HCT116 (cell line): Measurements from ENCODE around the gene WNT7B. TPM values are rescaled to one million over a fixed set of nuclear protein-coding genes. Genes with fewer than 3 reads are reported as not detected.

Source experiments
- ATAC-seq: fragments of 200-7000 bp; cut with Tn5 transposase; 2 replicates; pipeline ENCODE4 v1.9.1; 2020; ENCODE audit warnings: mild to moderate bottlenecking, moderate library complexity
- BruUV-seq: library from RNA; stranded (reverse); fragments of 400-500 nt; replicated peaks from 2 replicates; lab custom pipeline; 2021; lab: Mats Ljungman, UMichigan
- CTCF ChIA-PET: fragments of 300-600 bp; sonication (Branson Sonifier 250); formaldehyde crosslinking; loops from one replicate; lab custom pipeline; 2021; ENCODE audit warnings: antibody characterized with exemption; lab: Charles Lee
- POLR2A ChIA-PET: fragments of 300-600, 350-600 bp; sonication (Branson Sonifier 250); formaldehyde crosslinking; loops from one replicate; lab custom pipeline; 2021; ENCODE audit warnings: antibody characterized with exemption; lab: Charles Lee
- RAD21 ChIA-PET, 2 experiments: fragments of 300-600 bp; sonication (Branson Sonifier 250); formaldehyde crosslinking; loops; one replicate each; lab custom pipeline; 2023; ENCODE audit warnings: low total read pairs in 2 of 2; ENCODE audit not compliant: uncharacterized antibody in 2 of 2, unreplicated experiment in 2 of 2, low non-redundant PET in 1 of 2; lab: Charles Lee
- DNase-seq: peaks from one replicate; pipeline ENCODE4 v3.0.0-alpha.2; 2010; ENCODE audit warnings: low read depth, low spot score
- H2AFZ ChIP-seq: fragments of 200-600 bp; shearing (Covaris generic), sonication (generic); 2 replicates; pipeline ENCODE4 v1.6.1; 2017; ENCODE audit warnings: low read depth, mixed run types, mixed read lengths, antibody characterized with exemption, low read length; ENCODE audit not compliant: poor library complexity, severe bottlenecking
- H3K27ac ChIP-seq: 2 replicates; pipeline ENCODE4 v1.5.1; 2012; ENCODE audit warnings: low read depth, low read length
- H3K27me3 ChIP-seq: fragments of 200-600 bp; sonication (generic); 2 replicates; pipeline ENCODE4 v1.6.1; 2016; ENCODE audit warnings: mixed run types, low read length, mixed read lengths; ENCODE audit not compliant: insufficient read depth
- H3K36me3 ChIP-seq, 2 experiments: fragments of 200-500 bp in 1 of 2; fragments of 200-600 bp in 1 of 2; sonication (Bioruptor generic) in 1 of 2; sonication (generic) in 1 of 2; 2 replicates each; pipeline versions ENCODE4 v1.5.1 to v1.6.1; 2014 to 2016; ENCODE audit warnings: low read length in 2 of 2, inconsistent platforms in 1 of 2, mixed read lengths in 1 of 2, mixed run types in 1 of 2; ENCODE audit not compliant: insufficient read depth in 2 of 2, control insufficient read depth in 1 of 2
- H3K4me1 ChIP-seq, 2 experiments: fragments of 200-600 bp in 1 of 2; sonication (generic) in 1 of 2; 2 replicates each; pipeline versions ENCODE4 v1.5.1 to v1.6.1; 2012 to 2017; ENCODE audit warnings: low read length in 2 of 2, inconsistent platforms in 1 of 2, mild to moderate bottlenecking in 1 of 2, mixed read lengths in 1 of 2, mixed run types in 1 of 2, moderate library complexity in 1 of 2; ENCODE audit not compliant: insufficient read depth in 2 of 2, control insufficient read depth in 1 of 2
- H3K4me2 ChIP-seq: fragments of 200-600 bp; sonication (generic); 2 replicates; pipeline ENCODE4 v1.6.1; 2017; ENCODE audit warnings: mixed run types, low read length, mixed read lengths
- H3K4me3 ChIP-seq, 2 experiments: fragments of 200-600 bp in 1 of 2; sonication (generic) in 1 of 2; replicated peaks in 1 of 2; 2 replicates each; pipeline ENCODE4 v1.5.1; 2011 to 2016; ENCODE audit warnings: low read length in 2 of 2, control low read depth in 1 of 2, low read depth in 1 of 2, mild to moderate bottlenecking in 1 of 2, mixed read lengths in 1 of 2, mixed run types in 1 of 2
- H3K79me2 ChIP-seq: fragments of 200-600 bp; sonication (generic); 2 replicates; pipeline ENCODE4 v1.6.1; 2017; ENCODE audit warnings: mild to moderate bottlenecking, mixed run types, low read length, moderate library complexity, mixed read lengths; ENCODE audit not compliant: insufficient read depth
- H3K9ac ChIP-seq: fragments of 200-600 bp; sonication (generic); 2 replicates; pipeline ENCODE4 v1.6.1; 2016; ENCODE audit warnings: low read length, mixed read lengths
- H3K9me2 ChIP-seq: fragments of 200-600 bp; sonication (generic), shearing (Covaris generic); 2 replicates; pipeline ENCODE4 v1.6.1; 2017; ENCODE audit warnings: mixed run types, mild to moderate bottlenecking, moderate library complexity; ENCODE audit not compliant: insufficient read depth
- H3K9me3 ChIP-seq, 2 experiments: fragments of 200-500 bp in 1 of 2; fragments of 200-600 bp in 1 of 2; sonication (Bioruptor generic) in 1 of 2; sonication (generic) in 1 of 2; 2 replicates each; pipeline ENCODE4 v1.6.1; 2014 to 2017; ENCODE audit warnings: low read length in 2 of 2, mixed read lengths in 2 of 2, inconsistent platforms in 1 of 2, low read depth in 1 of 2, mild to moderate bottlenecking in 1 of 2, mixed run types in 1 of 2, moderate library complexity in 1 of 2; ENCODE audit not compliant: control insufficient read depth in 1 of 2, insufficient read depth in 1 of 2
- H4K20me1 ChIP-seq: fragments of 200-600 bp; sonication (generic), shearing (Covaris generic); 2 replicates; pipeline ENCODE4 v1.6.1; 2017; ENCODE audit warnings: mixed run types, mild to moderate bottlenecking, moderate library complexity; ENCODE audit not compliant: insufficient read depth
- CBX3 ChIP-seq: IDR thresholded peaks from 2 replicates; pipeline ENCODE4 v1.6.1; 2012; ENCODE audit warnings: low read depth
- CEBPB ChIP-seq: IDR thresholded peaks from 2 replicates; pipeline ENCODE4 v1.6.1; 2012; ENCODE audit warnings: low read depth
- EZH2 ChIP-seq: fragments of 200-600 bp; sonication (generic); IDR thresholded peaks from 2 replicates; pipeline ENCODE4 v1.6.1; 2017; ENCODE audit warnings: antibody characterized with exemption, mixed run types
- EZH2phosphoT487 ChIP-seq: fragments of 200-600 bp; IDR thresholded peaks from 2 replicates; pipeline ENCODE4 v1.6.1; 2018; ENCODE audit warnings: antibody characterized with exemption, borderline replicate concordance
- FOSL1 ChIP-seq: IDR thresholded peaks from 2 replicates; pipeline ENCODE4 v1.6.1; 2012; ENCODE audit warnings: low read depth
- MAX ChIP-seq: IDR thresholded peaks from 2 replicates; pipeline ENCODE4 v1.6.1; 2012
- POLR2A ChIP-seq: IDR thresholded peaks from 2 replicates; pipeline ENCODE4 v1.7.0; 2011; ENCODE audit warnings: borderline replicate concordance; ENCODE audit not compliant: insufficient read depth, insufficient read length; ENCODE audit errors: extremely low read depth
- SP1 ChIP-seq: IDR thresholded peaks from 2 replicates; pipeline ENCODE4 v1.6.1; 2012; ENCODE audit warnings: low read depth
- TCF7L2 ChIP-seq: IDR thresholded peaks from 2 replicates; pipeline ENCODE4 v1.7.0; 2011; ENCODE audit warnings: borderline replicate concordance, inconsistent platforms; ENCODE audit not compliant: insufficient read depth, insufficient read length; ENCODE audit errors: extremely low read depth
- ZNF274 ChIP-seq: fragments of 200-500 bp; sonication (Bioruptor generic); IDR thresholded peaks from 2 replicates; pipeline ENCODE4 v1.6.1; 2014; ENCODE audit warnings: mild to moderate bottlenecking, low read depth, low read length, inconsistent platforms
- intact Hi-C: fragments of 100-400 bp; cut with micrococcal nuclease; formaldehyde crosslinking; loops from 2 replicates; pipeline ENCODE4 v1.10.0; 2022
- total RNA-seq: library from RNA; stranded (reverse); gene quantifications from one replicate; pipeline ENCODE4 v1.2.1, GENCODE V29; 2021; ENCODE audit not compliant: unreplicated experiment
- TF ChIP-seq, protein P1 (sequence below): IDR thresholded peaks from 2 replicates; pipeline ENCODE4 v1.6.1; 2012

The WNT7B gene
- total RNA-seq, 1 experiment from 2014 or later = 10.5 TPM

GRCh38 chr22:45917146-45917545, 59.8 kb downstream of the WNT7B start:
- Histone ChIP-seq H3K36me3 (no peaks in the 10 kb centered on the region), H3K4me1 (peaks cover 26 to 29% of the 10 kb centered on the region in 2 experiments), H3K27ac (no peak overlapping the region), H3K4me2 (no peak overlapping the region), H3K4me3 (no peak overlapping the region), H4K20me1 (no peaks in the 10 kb centered on the region), H3K79me2 (no peaks in the 10 kb centered on the region), H3K9me2 (no peaks in the 10 kb centered on the region), H3K27me3 (peaks cover 5% of the 10 kb centered on the region; the same call in 1 of the 2 replicates), H3K9ac (no peak overlapping the region), H2AFZ (no peak overlapping the region), H3K9me3 (peaks cover 5 to 6% of the 10 kb centered on the region in 2 experiments; a peak in 1 of 4 replicates)
- ChIA-PET CTCF (no interaction called here), POLR2A (no interaction called here), RAD21 (interaction anchor here in 1 of 2 experiments (0.7 kb wide), 1 partner anchor 52 kb away, joined by 3 read pairs; no protein-coding TSS in a partner anchor)
- no peak for ATAC-seq
- intact Hi-C loops = no loop called here
- no peak for DNase-seq
- TF ChIP-seq EZH2 (no peak), POLR2A (no peak), CBX3 (no peak), EZH2phosphoT487 (no peak), MAX (no peak)
- TF ChIP-seq, protein P1, sequence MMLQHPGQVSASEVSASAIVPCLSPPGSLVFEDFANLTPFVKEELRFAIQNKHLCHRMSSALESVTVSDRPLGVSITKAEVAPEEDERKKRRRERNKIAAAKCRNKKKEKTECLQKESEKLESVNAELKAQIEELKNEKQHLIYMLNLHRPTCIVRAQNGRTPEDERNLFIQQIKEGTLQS = no peak
- no TSS peak for BruUV-seq

GRCh38 chr22:45916515-45916914, 60.4 kb downstream of the WNT7B start:
- Histone ChIP-seq H3K9ac (no peak overlapping the region), H3K4me2 (no peak overlapping the region), H3K79me2 (no peaks in the 10 kb centered on the region), H2AFZ (no peak overlapping the region), H3K4me1 (peaks cover 32 to 36% of the 10 kb centered on the region in 2 experiments), H3K9me3 (peaks cover 5 to 6% of the 10 kb centered on the region in 2 experiments; a peak in 1 of 4 replicates), H3K27ac (no peak overlapping the region), H3K9me2 (no peaks in the 10 kb centered on the region), H3K36me3 (no peaks in the 10 kb centered on the region), H3K27me3 (peaks cover 5% of the 10 kb centered on the region; the same call in 1 of the 2 replicates), H3K4me3 (no peak overlapping the region), H4K20me1 (no peaks in the 10 kb centered on the region)
- no TSS peak for BruUV-seq
- TF ChIP-seq ZNF274 (no peak), CBX3 (no peak), CEBPB (no peak), EZH2phosphoT487 (no peak), TCF7L2 (no peak), SP1 (no peak), FOSL1 (no peak)
- POLR2A ChIA-PET = no interaction called here
- DNase-seq = no peak
- CTCF ChIA-PET = no interaction called here
- RAD21 ChIA-PET = interaction anchor here in 1 of 2 experiments (0.7 kb wide), 1 partner anchor 53 kb away, joined by 3 read pairs; no protein-coding TSS in a partner anchor
- no peak for ATAC-seq
- intact Hi-C loops = no loop called here
